ENCODE results near the gene CMSS1.

DNA sequence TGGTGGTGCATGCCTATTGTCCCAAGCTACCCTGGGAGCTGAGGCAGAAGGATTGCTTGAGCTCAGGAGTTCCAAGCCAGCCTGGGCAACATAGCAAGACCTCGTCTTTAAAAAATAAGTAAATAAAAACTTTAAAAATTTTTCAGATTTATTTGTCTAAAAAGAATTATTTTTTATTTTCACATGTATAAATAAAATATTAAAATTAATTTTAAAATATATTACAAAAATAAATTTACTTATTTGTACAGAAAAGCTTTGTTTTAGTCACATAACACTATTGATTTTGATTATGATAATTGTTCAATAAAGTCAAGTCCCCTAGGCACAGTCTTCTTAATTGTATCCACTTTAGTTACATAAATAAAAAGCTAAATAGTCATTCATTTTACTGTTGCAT is 211.4 kb downstream of the CMSS1 start:
- TF ChIP-seq, protein P1, sequence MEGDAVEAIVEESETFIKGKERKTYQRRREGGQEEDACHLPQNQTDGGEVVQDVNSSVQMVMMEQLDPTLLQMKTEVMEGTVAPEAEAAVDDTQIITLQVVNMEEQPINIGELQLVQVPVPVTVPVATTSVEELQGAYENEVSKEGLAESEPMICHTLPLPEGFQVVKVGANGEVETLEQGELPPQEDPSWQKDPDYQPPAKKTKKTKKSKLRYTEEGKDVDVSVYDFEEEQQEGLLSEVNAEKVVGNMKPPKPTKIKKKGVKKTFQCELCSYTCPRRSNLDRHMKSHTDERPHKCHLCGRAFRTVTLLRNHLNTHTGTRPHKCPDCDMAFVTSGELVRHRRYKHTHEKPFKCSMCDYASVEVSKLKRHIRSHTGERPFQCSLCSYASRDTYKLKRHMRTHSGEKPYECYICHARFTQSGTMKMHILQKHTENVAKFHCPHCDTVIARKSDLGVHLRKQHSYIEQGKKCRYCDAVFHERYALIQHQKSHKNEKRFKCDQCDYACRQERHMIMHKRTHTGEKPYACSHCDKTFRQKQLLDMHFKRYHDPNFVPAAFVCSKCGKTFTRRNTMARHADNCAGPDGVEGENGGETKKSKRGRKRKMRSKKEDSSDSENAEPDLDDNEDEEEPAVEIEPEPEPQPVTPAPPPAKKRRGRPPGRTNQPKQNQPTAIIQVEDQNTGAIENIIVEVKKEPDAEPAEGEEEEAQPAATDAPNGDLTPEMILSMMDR (IDR thresholded peaks at IDR 0.05) = no peak
- no peak for TF ChIP-seq EZH2 (IDR thresholded peaks at IDR 0.05; ENCODE audit: borderline replicate concordance, insufficient read depth, low read depth, low read length, poor library complexity, severe bottlenecking)

Data from B cell (primary cell).